GM12872 (cell line): ENCODE results near the gene FGR.

Experiments used
- CTCF ChIP-seq: IDR thresholded peaks from 3 replicates; pipeline ENCODE4 v1.5.1; 2011; ENCODE audit warnings: low read depth, mild to moderate bottlenecking, low read length, moderate library complexity; ENCODE audit not compliant: insufficient read depth

The FGR gene

DNA sequence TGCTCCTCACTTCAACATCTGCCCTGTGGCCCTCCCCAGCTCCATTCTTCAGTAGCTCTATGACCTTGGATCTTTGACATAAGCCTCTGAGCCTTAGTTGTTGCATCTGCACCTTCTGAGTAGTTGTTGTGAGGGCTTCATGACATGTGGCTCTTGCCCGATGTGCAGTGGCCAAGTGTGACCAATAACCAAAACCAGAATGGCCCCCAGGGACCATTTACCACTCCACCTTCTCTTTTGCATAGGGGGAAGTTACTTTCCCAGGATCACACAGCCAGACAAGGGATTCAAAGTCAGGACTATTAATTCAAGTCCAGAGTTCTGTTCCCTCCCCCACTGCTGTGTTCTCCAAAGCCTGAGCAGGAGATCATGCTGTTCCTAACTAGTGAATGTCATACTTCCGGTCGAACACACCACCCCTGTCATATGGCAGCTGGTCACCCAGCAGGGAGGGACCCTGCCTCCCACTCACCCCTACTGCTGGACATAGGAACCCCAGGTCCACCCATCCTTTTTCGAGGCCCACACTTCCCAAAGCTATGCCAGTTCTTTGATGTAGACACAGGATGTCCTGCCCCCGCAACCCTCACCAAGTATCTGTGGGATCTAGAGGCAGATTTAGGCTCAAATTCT is 4.0 kb downstream of the FGR start:
- no peak for TF ChIP-seq CTCF

- no peak for TF ChIP-seq CTCF
These were observed 6.3 kb downstream of the FGR start for GRCh38 chr1:27628712-27629111.

- no peak for TF ChIP-seq CTCF
These were observed 7.9 kb downstream of the FGR start for GRCh38 chr1:27627061-27627460.

DNA sequence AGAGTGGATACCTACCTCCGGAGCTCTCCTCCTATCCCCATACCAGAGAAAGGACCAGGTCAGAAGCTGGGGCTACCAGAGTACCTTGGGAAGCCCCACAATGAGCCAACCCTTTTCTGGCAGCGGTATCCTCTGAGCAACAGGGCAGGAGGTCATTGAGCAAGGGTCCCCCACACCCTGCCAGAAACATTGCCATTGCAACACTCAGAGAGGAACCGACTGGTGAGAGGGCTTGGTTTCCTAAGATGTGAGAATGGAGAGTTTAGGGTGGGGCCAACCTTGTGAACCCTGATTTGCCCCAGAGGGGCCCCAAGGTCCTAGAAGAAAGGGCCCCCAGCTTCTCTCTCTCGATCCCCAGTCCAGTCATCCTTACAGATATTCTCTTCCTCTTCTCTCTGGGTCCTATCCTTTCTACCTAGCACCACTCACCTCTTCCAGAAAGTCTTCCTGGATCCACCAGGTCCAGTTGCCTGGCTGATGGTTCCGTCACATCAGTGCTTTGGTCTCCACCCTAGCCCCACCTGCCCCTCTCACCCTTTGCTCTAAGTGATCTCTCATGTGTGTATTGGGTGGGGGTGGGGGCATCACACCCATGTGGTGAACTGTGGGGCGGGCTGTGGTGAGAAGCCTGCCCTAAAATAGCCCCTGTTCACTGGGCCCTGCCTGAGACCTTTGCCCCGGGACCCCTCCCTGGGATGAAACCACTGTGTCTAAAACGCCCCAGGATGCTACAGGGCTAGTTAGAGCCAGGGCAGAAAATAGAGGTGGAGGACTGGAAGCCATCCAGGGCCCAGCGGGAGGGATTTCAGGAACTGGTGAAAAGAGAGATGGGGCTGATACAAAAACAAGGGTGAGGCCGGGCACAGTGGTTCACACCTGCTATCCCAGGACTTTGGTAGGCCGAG is 8.7 kb downstream of the FGR start:
- TF ChIP-seq CTCF, result no peak

DNA sequence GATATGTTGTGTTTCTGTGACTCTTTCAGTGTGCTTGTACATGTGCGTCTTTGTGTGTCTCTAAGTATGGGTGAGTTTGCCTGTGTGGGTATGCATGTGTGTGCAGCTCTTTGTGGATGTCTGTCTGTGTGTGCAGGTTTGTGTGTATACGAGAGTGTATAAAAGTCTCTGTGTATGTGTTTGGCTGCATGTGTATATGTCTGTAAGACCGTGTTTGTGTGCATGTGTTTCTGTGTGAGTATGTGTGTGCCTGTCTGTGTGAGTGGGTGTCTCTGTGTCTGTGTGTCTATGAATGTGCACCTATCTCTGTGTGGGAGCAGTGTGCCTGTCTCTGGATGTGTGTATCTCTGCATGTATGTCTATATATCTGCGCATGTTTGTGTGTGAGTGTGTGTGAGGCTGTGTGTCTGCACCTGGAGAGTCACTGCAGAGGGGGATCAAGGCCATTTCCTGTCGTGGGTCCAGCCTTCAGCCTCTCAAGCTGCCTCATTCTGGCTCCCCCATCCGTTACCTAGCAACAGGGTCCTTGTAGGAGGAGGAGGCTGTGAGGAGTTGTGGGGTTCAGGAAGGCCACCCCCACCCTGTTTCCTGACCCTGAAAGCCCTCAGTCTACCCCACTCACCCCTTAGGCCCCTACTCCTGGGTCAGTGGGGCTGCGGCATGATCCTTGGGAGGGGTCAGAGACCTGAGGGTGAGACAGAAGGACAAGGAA is 10.4 kb downstream of the FGR start:
- no peak for TF ChIP-seq CTCF

GRCh38 chr1:27623327-27624212 is 11.4 kb downstream of the FGR start:
- no peak for TF ChIP-seq CTCF

- TF ChIP-seq CTCF, result no peak
These were observed 12.2 kb downstream of the FGR start for GRCh38 chr1:27622828-27623227.
